LNCAP (cell line): Measurements from ENCODE around the gene TOM1.

Source experiments
- TF ChIP-seq, protein P1 (sequence below): fragments of 450-650 bp; IDR thresholded peaks from 2 replicates; pipeline ENCODE4 v1.5.1; 2017; ENCODE audit warnings: mild to moderate bottlenecking

The TOM1 gene

GRCh38 chr22:35359380-35360065 lies 59.8 kb downstream of the TOM1 start:
- TF ChIP-seq, protein P1, sequence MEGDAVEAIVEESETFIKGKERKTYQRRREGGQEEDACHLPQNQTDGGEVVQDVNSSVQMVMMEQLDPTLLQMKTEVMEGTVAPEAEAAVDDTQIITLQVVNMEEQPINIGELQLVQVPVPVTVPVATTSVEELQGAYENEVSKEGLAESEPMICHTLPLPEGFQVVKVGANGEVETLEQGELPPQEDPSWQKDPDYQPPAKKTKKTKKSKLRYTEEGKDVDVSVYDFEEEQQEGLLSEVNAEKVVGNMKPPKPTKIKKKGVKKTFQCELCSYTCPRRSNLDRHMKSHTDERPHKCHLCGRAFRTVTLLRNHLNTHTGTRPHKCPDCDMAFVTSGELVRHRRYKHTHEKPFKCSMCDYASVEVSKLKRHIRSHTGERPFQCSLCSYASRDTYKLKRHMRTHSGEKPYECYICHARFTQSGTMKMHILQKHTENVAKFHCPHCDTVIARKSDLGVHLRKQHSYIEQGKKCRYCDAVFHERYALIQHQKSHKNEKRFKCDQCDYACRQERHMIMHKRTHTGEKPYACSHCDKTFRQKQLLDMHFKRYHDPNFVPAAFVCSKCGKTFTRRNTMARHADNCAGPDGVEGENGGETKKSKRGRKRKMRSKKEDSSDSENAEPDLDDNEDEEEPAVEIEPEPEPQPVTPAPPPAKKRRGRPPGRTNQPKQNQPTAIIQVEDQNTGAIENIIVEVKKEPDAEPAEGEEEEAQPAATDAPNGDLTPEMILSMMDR, result no peak

DNA sequence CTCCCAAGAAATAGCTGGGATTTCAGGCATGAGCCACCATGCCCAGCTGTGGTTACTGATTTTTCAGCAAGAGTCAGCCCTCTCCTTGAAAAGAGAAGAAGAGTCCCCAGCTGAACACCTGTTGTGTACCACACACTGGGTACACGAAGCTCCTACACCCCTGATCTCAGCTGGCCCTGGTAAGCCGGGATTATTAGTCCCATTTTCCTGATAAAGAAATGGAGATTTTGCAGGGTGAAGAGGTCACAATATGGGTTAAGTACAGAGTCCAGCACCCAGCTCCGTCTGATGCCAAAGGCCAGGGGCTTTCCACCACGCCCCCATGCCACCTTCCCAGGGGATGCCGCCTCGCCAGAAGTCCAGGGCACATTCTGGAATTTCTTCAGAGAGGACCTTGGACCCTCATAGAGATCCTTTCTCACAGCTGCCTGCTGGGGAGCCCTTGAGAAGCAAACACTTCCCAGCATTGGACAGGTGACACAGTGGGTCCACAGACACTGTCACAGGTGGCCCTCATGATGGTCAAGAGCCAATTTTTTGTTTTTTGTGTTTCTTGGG lies 61.4 kb downstream of the TOM1 start:
- TF ChIP-seq, protein P1, result no peak

DNA sequence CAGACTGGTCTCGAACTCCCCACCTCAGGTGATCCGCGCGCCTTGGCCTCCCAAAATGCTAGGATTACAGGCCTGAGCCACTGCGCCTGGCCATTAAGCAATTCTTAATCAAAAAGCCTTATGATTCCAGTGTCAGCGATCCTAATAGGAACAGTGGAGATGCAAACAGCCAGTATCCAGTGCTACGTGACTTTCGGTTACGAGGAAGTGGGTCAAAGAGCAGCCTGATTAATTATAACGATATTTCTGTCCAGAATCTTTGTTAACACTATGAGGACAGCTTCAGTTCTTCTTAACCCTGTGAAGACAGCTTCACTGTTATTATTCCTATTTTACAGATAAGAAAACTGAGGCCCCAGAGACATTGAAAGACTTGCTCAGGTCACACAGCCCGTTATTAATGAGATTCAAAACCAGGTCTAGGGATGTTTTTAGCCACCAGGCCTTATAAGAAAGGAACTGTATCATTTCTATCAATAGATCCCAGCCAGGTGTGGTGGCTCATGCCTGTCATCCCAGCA lies 63.9 kb downstream of the TOM1 start:
- TF ChIP-seq, protein P1, result no peak

DNA sequence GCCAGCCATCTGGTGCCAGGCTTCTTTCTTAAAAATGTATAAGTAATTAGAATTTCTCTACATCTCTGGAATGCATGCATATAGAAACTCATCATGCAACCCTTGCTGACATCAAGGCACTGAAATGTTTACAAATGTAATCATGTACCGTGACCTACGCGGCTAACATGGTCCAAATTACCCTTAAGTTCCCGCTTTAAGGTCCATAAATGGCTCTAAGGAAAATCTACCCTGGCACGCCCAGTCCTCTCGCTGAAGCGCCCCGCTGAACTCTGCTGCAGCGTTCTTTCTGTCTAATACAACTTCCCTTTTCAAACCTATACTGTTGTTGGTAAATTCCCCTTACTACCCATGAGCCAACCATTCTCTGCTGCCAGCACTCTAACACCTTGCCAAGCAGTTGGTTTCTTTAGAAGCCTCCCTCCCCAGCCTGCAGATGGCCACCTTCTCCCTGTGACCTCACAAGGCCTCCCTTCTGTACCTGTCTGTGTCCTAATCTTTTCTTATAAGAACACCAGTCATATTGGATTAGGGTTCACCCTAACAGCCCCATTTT lies 67.7 kb downstream of the TOM1 start:
- TF ChIP-seq, protein P1, result no peak

GRCh38 chr22:35368386-35368785 lies 68.7 kb downstream of the TOM1 start:
- TF ChIP-seq, protein P1, result no peak

DNA sequence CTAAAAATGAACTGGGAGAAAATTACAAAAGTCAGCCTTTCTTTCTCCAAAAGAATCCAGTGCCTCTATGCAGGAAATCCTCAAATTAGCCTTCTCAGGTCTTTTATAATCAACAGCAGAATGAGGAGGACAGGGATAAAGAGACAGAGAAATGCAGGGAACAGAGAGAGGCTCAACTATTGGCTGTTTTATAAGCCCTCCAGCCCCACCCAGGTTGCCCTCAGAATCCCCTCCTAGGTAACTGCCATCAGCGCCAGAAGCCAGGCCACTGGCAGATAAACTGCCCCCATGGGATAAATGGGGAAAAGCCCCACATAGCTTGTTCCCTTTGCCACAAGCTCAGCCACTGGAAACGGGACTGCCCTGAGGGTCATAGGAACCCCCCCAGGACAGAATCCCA lies 70.3 kb downstream of the TOM1 start:
- TF ChIP-seq, protein P1, result no peak

- TF ChIP-seq, protein P1, result no peak
Observed at GRCh38 chr22:35373781-35374180, 74.1 kb downstream of the TOM1 start.
